Measurements from ENCODE around the gene FAM114A1.

Gene FAM114A1

DNA sequence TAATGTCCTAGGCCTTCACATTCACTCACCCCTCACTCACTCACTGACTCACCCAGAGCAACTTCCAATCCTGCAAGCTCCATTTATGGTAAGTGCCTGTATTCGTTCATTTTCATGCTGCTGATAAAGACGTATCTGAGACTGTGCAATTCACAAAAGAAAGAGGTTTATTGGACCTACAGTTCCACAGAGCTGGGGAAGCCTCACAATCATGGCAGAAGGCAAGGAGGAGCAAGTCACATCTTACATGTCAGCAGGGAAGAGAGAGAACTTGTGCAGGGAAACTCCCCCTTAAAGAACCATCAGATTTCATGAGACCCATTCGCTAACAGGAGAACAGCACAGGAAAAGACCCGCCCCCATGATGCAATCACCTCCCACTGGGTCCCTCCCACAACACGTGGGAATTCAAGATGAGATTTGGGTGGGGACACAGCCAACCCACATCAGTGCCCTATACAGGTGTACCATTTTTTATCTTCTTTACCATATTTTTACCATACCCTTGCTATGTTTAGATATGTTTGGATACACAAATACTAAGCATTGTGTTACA lies 44.8 kb upstream of the FAM114A1 start:
- DNase-seq (ENCODE audit: extremely low read depth, insufficient read length): no peak
- H3K4me3 ChIP-seq (replicated peaks; ENCODE audit: low read depth, low read length): no peak overlapping the region
- no peaks in the 10 kb centered on the region; the same call in 1 of the 2 replicates for H3K36me3 ChIP-seq (ENCODE audit: control insufficient read depth, insufficient read depth, low read length)
- TF ChIP-seq, protein P1, sequence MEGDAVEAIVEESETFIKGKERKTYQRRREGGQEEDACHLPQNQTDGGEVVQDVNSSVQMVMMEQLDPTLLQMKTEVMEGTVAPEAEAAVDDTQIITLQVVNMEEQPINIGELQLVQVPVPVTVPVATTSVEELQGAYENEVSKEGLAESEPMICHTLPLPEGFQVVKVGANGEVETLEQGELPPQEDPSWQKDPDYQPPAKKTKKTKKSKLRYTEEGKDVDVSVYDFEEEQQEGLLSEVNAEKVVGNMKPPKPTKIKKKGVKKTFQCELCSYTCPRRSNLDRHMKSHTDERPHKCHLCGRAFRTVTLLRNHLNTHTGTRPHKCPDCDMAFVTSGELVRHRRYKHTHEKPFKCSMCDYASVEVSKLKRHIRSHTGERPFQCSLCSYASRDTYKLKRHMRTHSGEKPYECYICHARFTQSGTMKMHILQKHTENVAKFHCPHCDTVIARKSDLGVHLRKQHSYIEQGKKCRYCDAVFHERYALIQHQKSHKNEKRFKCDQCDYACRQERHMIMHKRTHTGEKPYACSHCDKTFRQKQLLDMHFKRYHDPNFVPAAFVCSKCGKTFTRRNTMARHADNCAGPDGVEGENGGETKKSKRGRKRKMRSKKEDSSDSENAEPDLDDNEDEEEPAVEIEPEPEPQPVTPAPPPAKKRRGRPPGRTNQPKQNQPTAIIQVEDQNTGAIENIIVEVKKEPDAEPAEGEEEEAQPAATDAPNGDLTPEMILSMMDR (IDR thresholded peaks at IDR 0.05; ENCODE audit: insufficient read depth, low read length, poor library complexity, severe bottlenecking): no peak
- no peaks in the 10 kb centered on the region for H3K27me3 ChIP-seq (replicated peaks; ENCODE audit: control insufficient read depth, insufficient read depth, low read length)

- Histone ChIP-seq H3K27me3 (replicated peaks; ENCODE audit: control insufficient read depth, insufficient read depth, low read length) (no peaks in the 10 kb centered on the region), H3K36me3 (ENCODE audit: control insufficient read depth, insufficient read depth, low read length) (no peaks in the 10 kb centered on the region; the same call in 1 of the 2 replicates), H3K4me3 (replicated peaks; ENCODE audit: low read depth, low read length) (no peak overlapping the region)
- DNase-seq (ENCODE audit: extremely low read depth, insufficient read length): no peak
- TF ChIP-seq, protein P1 (IDR thresholded peaks at IDR 0.05; ENCODE audit: insufficient read depth, low read length, poor library complexity, severe bottlenecking): no peak
These were observed 43.8 kb upstream of the FAM114A1 start for GRCh38 chr4:38823766-38824165.

DNA sequence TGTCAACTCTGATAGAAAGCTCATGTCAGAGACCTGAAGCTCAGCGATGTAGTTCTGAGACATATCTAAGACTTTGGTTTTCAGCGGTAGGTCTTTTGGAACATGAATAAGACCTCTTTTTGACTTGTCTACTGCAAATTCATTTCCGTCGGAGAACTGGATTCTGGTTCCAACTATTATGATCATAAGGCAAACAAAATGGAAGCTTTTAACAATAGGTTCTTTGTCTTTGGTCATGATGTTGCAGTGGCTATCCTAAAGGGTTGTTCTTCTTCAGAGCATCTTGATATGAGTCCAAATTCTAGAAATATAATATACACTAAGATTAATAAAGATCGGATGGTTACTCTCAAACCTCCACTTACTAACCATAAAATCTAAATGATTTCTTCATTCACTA lies 38.4 kb upstream of the FAM114A1 start:
- no peaks in the 10 kb centered on the region; the same call in 1 of the 2 replicates for H3K36me3 ChIP-seq (ENCODE audit: control insufficient read depth, insufficient read depth, low read length)
- TF ChIP-seq, protein P1 (IDR thresholded peaks at IDR 0.05; ENCODE audit: insufficient read depth, low read length, poor library complexity, severe bottlenecking): no peak
- H3K4me3 ChIP-seq (replicated peaks; ENCODE audit: low read depth, low read length): no peak overlapping the region
- H3K27me3 ChIP-seq (replicated peaks; ENCODE audit: control insufficient read depth, insufficient read depth, low read length): no peaks in the 10 kb centered on the region
- DNase-seq (ENCODE audit: extremely low read depth, insufficient read length): no peak

GRCh38 chr4:38831653-38832052 lies 36.0 kb upstream of the FAM114A1 start:
- Histone ChIP-seq H3K36me3 (ENCODE audit: control insufficient read depth, insufficient read depth, low read length) (no peaks in the 10 kb centered on the region), H3K4me3 (replicated peaks; ENCODE audit: low read depth, low read length) (no peak overlapping the region), H3K27me3 (replicated peaks; ENCODE audit: control insufficient read depth, insufficient read depth, low read length) (no peaks in the 10 kb centered on the region)
- no peak for DNase-seq (ENCODE audit: extremely low read depth, insufficient read length)
- TF ChIP-seq, protein P1 (IDR thresholded peaks at IDR 0.05; ENCODE audit: insufficient read depth, low read length, poor library complexity, severe bottlenecking): no peak

- TF ChIP-seq, protein P1 (IDR thresholded peaks at IDR 0.05; ENCODE audit: insufficient read depth, low read length, poor library complexity, severe bottlenecking): no peak
- H3K36me3 ChIP-seq (ENCODE audit: control insufficient read depth, insufficient read depth, low read length): no peaks in the 10 kb centered on the region
- DNase-seq (ENCODE audit: extremely low read depth, insufficient read length): no peak
- no peak overlapping the region for H3K4me3 ChIP-seq (replicated peaks; ENCODE audit: low read depth, low read length)
- H3K27me3 ChIP-seq (replicated peaks; ENCODE audit: control insufficient read depth, insufficient read depth, low read length): no peaks in the 10 kb centered on the region
These were observed 35.4 kb upstream of the FAM114A1 start for GRCh38 chr4:38832206-38832605.

Data from GM06990 (cell line).